Activated B cell treated with CpG ODN at 0.5 μM for 24 hours (primary cell): ENCODE measurements around the gene EMC1. TPM values are rescaled to one million over a fixed set of nuclear protein-coding genes. Genes with fewer than 3 reads are reported as not detected.
"Not testable (repeated sequence)": the region's sequence is repeated elsewhere in the genome, so short reads cannot be mapped to it uniquely, and the experiment has no call there.

Experiments used
- ATAC-seq: fragments of 200-7000 bp; cut with Tn5 transposase; one replicate; pipeline ENCODE4 v1.10.0; 2021; ENCODE audit warnings: low read depth, mild to moderate bottlenecking, moderate library complexity
- CTCF ChIA-PET: fragments of 350-600 bp; sonication (Branson Sonifier 250); formaldehyde crosslinking; loops from one replicate; lab custom pipeline; 2021; ENCODE audit warnings: antibody characterized with exemption; lab: Charles Lee
- POLR2A ChIA-PET: fragments of 350-600 bp; sonication (Branson Sonifier 250); formaldehyde crosslinking; loops from one replicate; lab custom pipeline; 2021; ENCODE audit warnings: antibody characterized with exemption; lab: Charles Lee
- DNase-seq: peaks from one replicate; pipeline ENCODE4 v3.0.0; 2022
- H3K27ac Mint-ChIP-seq: one replicate; pipeline ENCODE4 v1.8.0; 2020; ENCODE audit warnings: mixed read lengths
- H3K27me3 Mint-ChIP-seq: one replicate; pipeline ENCODE4 v1.8.0; 2021; ENCODE audit warnings: mixed read lengths
- H3K36me3 Mint-ChIP-seq: one replicate; pipeline ENCODE4 v1.8.0; 2021; ENCODE audit warnings: low read depth, mixed read lengths
- H3K4me1 Mint-ChIP-seq: one replicate; pipeline ENCODE4 v1.8.0; 2021; ENCODE audit warnings: mixed read lengths
- H3K4me3 Mint-ChIP-seq: one replicate; pipeline ENCODE4 v1.8.0; 2020; ENCODE audit warnings: mild to moderate bottlenecking, mixed read lengths
- H3K9me3 Mint-ChIP-seq: one replicate; pipeline ENCODE4 v1.8.0; 2020; ENCODE audit warnings: mixed read lengths
- intact Hi-C: fragments of 100-400 bp; cut with micrococcal nuclease; formaldehyde crosslinking; loops from one replicate; pipeline ENCODE4 v1.15.1; 2024
- total RNA-seq: library from RNA; stranded (reverse); gene quantifications from 2 replicates; pipeline ENCODE4 v1.2.3, GENCODE V29; 2022
- TF ChIP-seq, protein P1 (sequence below): fragments of 200-600 bp; IDR thresholded peaks from one replicate; pipeline ENCODE4 v1.8.0; 2022; ENCODE audit warnings: antibody characterized with exemption, mild to moderate bottlenecking

EMC1 gene
- total RNA-seq, 1 donor from 2014 or later = 42.7 TPM

- DNase-seq = no peak
- Mint-ChIP-seq H3K36me3 (peaks cover 38% of the 10 kb centered on the region), H3K27ac (no peak overlapping the region), H3K4me1 (no peaks in the 10 kb centered on the region), H3K9me3 (peaks cover 3% of the 10 kb centered on the region), H3K27me3 (no peaks in the 10 kb centered on the region), H3K4me3 (no peak overlapping the region)
- ChIA-PET CTCF (no interaction called here), POLR2A (no interaction called here)
- intact Hi-C loops = no loop called here
- no peak for ATAC-seq
- TF ChIP-seq, protein P1, sequence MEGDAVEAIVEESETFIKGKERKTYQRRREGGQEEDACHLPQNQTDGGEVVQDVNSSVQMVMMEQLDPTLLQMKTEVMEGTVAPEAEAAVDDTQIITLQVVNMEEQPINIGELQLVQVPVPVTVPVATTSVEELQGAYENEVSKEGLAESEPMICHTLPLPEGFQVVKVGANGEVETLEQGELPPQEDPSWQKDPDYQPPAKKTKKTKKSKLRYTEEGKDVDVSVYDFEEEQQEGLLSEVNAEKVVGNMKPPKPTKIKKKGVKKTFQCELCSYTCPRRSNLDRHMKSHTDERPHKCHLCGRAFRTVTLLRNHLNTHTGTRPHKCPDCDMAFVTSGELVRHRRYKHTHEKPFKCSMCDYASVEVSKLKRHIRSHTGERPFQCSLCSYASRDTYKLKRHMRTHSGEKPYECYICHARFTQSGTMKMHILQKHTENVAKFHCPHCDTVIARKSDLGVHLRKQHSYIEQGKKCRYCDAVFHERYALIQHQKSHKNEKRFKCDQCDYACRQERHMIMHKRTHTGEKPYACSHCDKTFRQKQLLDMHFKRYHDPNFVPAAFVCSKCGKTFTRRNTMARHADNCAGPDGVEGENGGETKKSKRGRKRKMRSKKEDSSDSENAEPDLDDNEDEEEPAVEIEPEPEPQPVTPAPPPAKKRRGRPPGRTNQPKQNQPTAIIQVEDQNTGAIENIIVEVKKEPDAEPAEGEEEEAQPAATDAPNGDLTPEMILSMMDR = no peak
These were observed 10.7 kb upstream of the EMC1 start for GRCh38 chr1:19262047-19262446.

DNA sequence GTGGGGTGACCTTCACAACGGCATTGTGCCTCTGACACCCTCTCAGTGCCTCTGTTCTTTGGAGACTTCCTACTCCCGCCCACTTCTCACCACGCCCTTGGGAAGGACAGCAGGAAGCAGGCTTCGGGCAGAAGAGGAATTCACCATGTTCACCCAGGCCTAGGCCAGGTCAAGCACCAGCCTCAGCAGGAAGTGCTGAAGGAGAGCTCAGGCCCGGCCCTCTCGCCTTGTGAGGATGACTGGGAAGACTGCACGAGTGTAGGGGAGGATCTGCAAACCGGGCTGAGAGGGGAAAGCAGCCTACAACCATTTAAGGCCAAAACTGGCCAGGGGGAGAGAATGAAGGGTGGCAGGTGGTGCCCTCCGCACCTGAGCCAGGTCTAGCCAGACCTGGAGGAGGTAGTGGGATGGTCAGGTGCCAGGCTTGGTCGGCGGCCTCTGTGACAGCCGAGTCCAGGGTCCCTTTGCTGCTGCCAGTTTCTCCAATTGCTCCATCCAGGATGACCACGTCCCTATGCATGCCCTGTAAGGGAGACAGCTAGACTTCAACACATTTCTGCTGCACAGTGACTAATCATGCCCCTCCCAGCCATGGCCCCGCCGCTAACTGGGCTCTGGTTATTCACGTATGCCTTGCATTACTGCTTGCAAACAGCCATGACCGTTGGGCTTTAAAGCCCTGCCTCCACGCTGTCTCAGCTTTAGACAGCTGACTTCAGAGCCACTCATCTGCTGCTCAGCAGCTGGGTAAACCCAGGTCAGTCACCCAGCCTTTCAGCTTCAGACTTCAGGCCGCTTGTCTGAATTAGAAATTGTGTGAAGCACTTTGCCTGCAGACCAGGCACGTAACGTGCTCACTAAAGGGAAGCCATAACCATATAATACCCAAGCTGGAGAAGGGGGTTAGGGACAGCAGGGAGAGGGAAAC, 9.2 kb upstream of the EMC1 start:
- no peak for DNase-seq
- CTCF ChIA-PET = no interaction called here
- intact Hi-C loops = no loop called here
- TF ChIP-seq, protein P1 = no peak
- peaks cover 52% of the 10 kb centered on the region for H3K36me3 Mint-ChIP-seq
- no peak overlapping the region for H3K27ac Mint-ChIP-seq
- H3K4me3 Mint-ChIP-seq = no peak overlapping the region
- POLR2A ChIA-PET = no interaction called here
- H3K9me3 Mint-ChIP-seq = no peaks in the 10 kb centered on the region
- no peaks in the 10 kb centered on the region for H3K27me3 Mint-ChIP-seq
- no peak for ATAC-seq
- H3K4me1 Mint-ChIP-seq = no peaks in the 10 kb centered on the region

- DNase-seq (no peak), ATAC-seq (no peak)
- no peak overlapping the region for H3K4me3 Mint-ChIP-seq
- POLR2A ChIA-PET = no interaction called here
- peaks cover 62% of the 10 kb centered on the region for H3K36me3 Mint-ChIP-seq
- H3K27ac Mint-ChIP-seq = no peak overlapping the region
- intact Hi-C loops = no loop called here
- TF ChIP-seq, protein P1 = no peak
- no peaks in the 10 kb centered on the region for H3K9me3 Mint-ChIP-seq
- H3K27me3 Mint-ChIP-seq = no peaks in the 10 kb centered on the region
- H3K4me1 Mint-ChIP-seq = peaks cover 5% of the 10 kb centered on the region
- CTCF ChIA-PET = interaction anchor here (0.5 kb wide), 1 partner anchor 326 kb away, joined by 4 read pairs; no protein-coding TSS in a partner anchor
These were observed 7.0 kb upstream of the EMC1 start for GRCh38 chr1:19258353-19258752.

DNA sequence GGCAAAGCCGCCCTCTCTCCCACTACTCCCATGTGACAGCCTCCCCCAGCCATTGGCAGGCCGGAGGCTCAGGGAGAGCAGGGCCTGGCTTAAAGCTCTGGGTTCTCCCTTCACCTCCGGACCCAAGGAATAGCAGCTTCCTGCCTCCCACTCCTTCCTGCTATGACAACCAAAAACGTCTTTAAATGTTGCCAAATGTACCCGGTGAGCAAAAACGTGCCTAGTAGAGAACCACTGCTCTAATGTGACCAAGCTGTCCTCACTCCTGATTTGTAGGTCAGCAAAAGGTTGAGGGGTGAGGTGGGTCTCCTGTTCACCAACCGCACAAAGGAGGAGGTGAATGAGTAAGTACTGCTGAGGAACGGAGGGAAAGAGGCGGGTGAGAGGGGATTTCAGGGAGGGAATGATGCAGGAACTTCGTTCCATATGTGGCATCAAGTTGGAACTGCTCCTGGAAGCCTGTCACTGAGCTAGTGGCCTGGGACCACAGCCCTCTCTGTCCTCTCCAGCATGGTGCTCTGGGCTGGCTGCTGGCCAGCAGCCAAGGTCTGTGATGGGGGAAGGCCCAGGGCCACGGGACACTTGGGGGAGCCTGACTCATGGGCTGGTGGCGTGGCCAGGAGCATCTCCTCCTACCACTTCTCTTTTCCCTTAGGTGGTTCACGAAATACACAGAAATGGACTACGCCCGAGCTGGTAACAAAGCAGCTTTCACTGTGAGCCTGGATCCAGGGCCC, 6.0 kb upstream of the EMC1 start:
- Mint-ChIP-seq H3K27me3 (no peaks in the 10 kb centered on the region), H3K4me3 (no peak overlapping the region), H3K36me3 (peaks cover 62% of the 10 kb centered on the region), H3K27ac (no peak overlapping the region), H3K4me1 (peaks cover 14% of the 10 kb centered on the region), H3K9me3 (no peaks in the 10 kb centered on the region)
- intact Hi-C loops = no loop called here
- TF ChIP-seq, protein P1 = no peak
- ChIA-PET CTCF (no interaction called here), POLR2A (no interaction called here)
- ATAC-seq = no peak
- no peak for DNase-seq

DNA sequence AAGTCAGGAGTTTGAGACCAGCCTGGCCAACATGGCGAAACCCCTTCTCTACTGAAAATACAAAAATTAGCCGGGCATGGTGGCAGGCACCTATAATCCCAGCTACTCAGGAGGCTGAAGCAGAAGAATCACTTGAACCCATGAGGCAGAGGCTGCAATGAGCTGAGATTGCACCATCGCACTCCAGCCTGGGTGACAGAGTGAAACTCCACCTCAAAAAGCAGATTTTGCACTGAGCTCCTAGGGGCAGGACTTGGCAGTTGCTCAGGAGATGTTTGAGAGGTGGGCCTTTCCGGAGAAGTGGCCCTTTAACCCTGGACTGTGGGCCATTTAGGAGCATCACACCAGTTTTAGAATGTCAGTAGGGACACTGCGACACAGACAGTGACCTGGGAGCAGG, 5.0 kb upstream of the EMC1 start:
- H3K9me3 Mint-ChIP-seq, intact Hi-C loops, H3K27ac Mint-ChIP-seq, POLR2A ChIA-PET, ATAC-seq, H3K27me3 Mint-ChIP-seq, H3K4me3 Mint-ChIP-seq, DNase-seq: not testable (repeated sequence)
- Mint-ChIP-seq H3K4me1 (peaks cover 21% of the 10 kb centered on the region), H3K36me3 (peaks cover 69% of the 10 kb centered on the region)
- CTCF ChIA-PET = interaction anchor here (0.6 kb wide), 1 partner anchor 15 kb away, joined by 4 read pairs; no protein-coding TSS in a partner anchor
